GM12878 (cell line): ENCODE results near the gene ARSJ. TPM values are rescaled to one million over a fixed set of nuclear protein-coding genes. Genes with fewer than 3 reads are reported as not detected.

Source experiments
- ATAC-seq: fragments of 200-7000 bp; cut with Tn5 transposase; 3 replicates; pipeline ENCODE4 v1.9.1; 2020; ENCODE audit warnings: mild to moderate bottlenecking, moderate library complexity
- BruUV-seq: library from RNA; stranded (reverse); fragments of 400-500 nt; replicated peaks from 2 replicates; lab custom pipeline; 2021; lab: Mats Ljungman, UMichigan
- CTCF ChIA-PET: fragments of 300-600 bp; sonication (Branson Sonifier 250); formaldehyde crosslinking; extraction: SDS; loops from one replicate; lab custom pipeline; 2021; ENCODE audit warnings: inconsistent platforms; lab: Yijun Ruan, JAX
- POLR2A ChIA-PET: fragments of 350-600 bp; formaldehyde crosslinking; extraction: SDS; loops from one replicate; lab custom pipeline; 2021; ENCODE audit warnings: inconsistent platforms; lab: Charles Lee
- RAD21 ChIA-PET: fragments of 300-600 bp; sonication (Branson Sonifier 250); formaldehyde crosslinking; loops from one replicate; lab custom pipeline; 2023; ENCODE audit warnings: antibody characterized with exemption; ENCODE audit not compliant: unreplicated experiment; lab: Charles Lee
- SMC1A ChIA-PET: fragments of 300-600 bp; sonication (Branson Sonifier 250); formaldehyde crosslinking; loops from one replicate; lab custom pipeline; 2023; ENCODE audit not compliant: unreplicated experiment, uncharacterized antibody; lab: Charles Lee
- DNase-seq: peaks from one replicate; pipeline ENCODE4 v3.0.0-alpha.2; 2011; ENCODE audit warnings: low read depth, low spot score
- FAIRE-seq: peaks from 3 replicates; lab custom pipeline; 2011; peaks lifted over from hg19 to GRCh38; lab: Jason Lieb, UNC
- H2AFZ ChIP-seq: 2 replicates; pipeline ENCODE4 v1.6.0; 2011; ENCODE audit warnings: low read depth, low read length, control low read depth; ENCODE audit not compliant: control insufficient read depth
- H3K27ac ChIP-seq: 2 replicates; pipeline ENCODE4 v1.5.1; 2011; ENCODE audit warnings: control low read depth; ENCODE audit not compliant: control insufficient read depth, insufficient read depth
- H3K27me3 ChIP-seq, 2 experiments: replicated peaks in 1 of 2; 2 replicates each; pipeline versions ENCODE4 v1.6.0 to v1.6.1; 2011; ENCODE audit warnings: low read length in 1 of 2; ENCODE audit not compliant: control insufficient read depth in 2 of 2, insufficient read depth in 2 of 2
- H3K36me3 ChIP-seq, 2 experiments: 2 replicates each; pipeline ENCODE4 v1.5.1; 2011; ENCODE audit warnings: low read length in 1 of 2; ENCODE audit not compliant: control insufficient read depth in 2 of 2, insufficient read depth in 2 of 2
- H3K4me1 ChIP-seq: 2 replicates; pipeline ENCODE4 v1.6.1; 2011; ENCODE audit warnings: mild to moderate bottlenecking, low read length, moderate library complexity, mixed read lengths; ENCODE audit not compliant: control insufficient read depth, insufficient read depth
- H3K4me2 ChIP-seq: 2 replicates; pipeline ENCODE4 v1.6.0; 2011; ENCODE audit warnings: control low read depth; ENCODE audit not compliant: control insufficient read depth, insufficient read depth
- H3K4me3 ChIP-seq: fragments of 200-600 bp; sonication (generic); 2 replicates; pipeline ENCODE4 v1.5.1; 2016
- H3K79me2 ChIP-seq: 2 replicates; pipeline ENCODE4 v1.6.0; 2011; ENCODE audit warnings: low read length; ENCODE audit not compliant: control insufficient read depth, insufficient read depth
- H3K9ac ChIP-seq: 2 replicates; pipeline ENCODE4 v1.8.0; 2011; ENCODE audit warnings: low read length, control low read depth, mixed read lengths; ENCODE audit not compliant: control insufficient read depth, insufficient read depth
- H3K9me3 ChIP-seq: replicated peaks from 3 replicates; pipeline ENCODE4 v1.5.1; 2011; ENCODE audit warnings: mild to moderate bottlenecking, low read length; ENCODE audit not compliant: control insufficient read depth, insufficient read depth
- H4K20me1 ChIP-seq: 2 replicates; pipeline ENCODE4 v1.6.0; 2011; ENCODE audit not compliant: control insufficient read depth, insufficient read depth
- ATF7 ChIP-seq: fragments of 450-650 bp; IDR thresholded peaks from 2 replicates; pipeline ENCODE4 v1.6.1; 2016; ENCODE audit warnings: low read depth, mild to moderate bottlenecking
- CREB1 ChIP-seq: IDR thresholded peaks from 2 replicates; pipeline ENCODE4 v1.6.1; 2012; ENCODE audit warnings: low read depth, mild to moderate bottlenecking, inconsistent platforms
- EGR1 ChIP-seq, 2 experiments: IDR thresholded peaks; 1 replicate in 1 of 2; 2 replicates in 1 of 2; pipeline ENCODE4 v1.6.1; 2011 to 2012; ENCODE audit warnings: low read depth in 2 of 2, low read length in 2 of 2, borderline replicate concordance in 1 of 2, mild to moderate bottlenecking in 1 of 2, moderate library complexity in 1 of 2
- HDAC6 ChIP-seq: fragments of 200-600 bp; sonication (generic); IDR thresholded peaks from one replicate; pipeline ENCODE4 v1.8.0; 2017; ENCODE audit warnings: antibody characterized with exemption; ENCODE audit not compliant: unreplicated experiment
- LARP7 ChIP-seq: fragments of 450-650 bp; IDR thresholded peaks from 2 replicates; pipeline ENCODE4 v1.6.1; 2017; ENCODE audit warnings: mild to moderate bottlenecking
- MTA2 ChIP-seq: fragments of 450-650 bp; IDR thresholded peaks from 2 replicates; pipeline ENCODE4 v1.6.1; 2016; ENCODE audit warnings: low read depth, mild to moderate bottlenecking, moderate library complexity
- NFYA ChIP-seq: IDR thresholded peaks from 2 replicates; pipeline ENCODE4 v1.6.1; 2011; ENCODE audit warnings: low read depth, mild to moderate bottlenecking, low read length, improper control_type of control experiment, borderline replicate concordance
- PML ChIP-seq: IDR thresholded peaks from 2 replicates; pipeline ENCODE4 v1.6.1; 2012; ENCODE audit warnings: low read length, inconsistent platforms
- SREBF1 ChIP-seq: IDR thresholded peaks from 2 replicates; pipeline ENCODE4 v1.6.1; 2012; ENCODE audit warnings: mild to moderate bottlenecking, low read length
- TCF7 ChIP-seq: IDR thresholded peaks from 2 replicates; pipeline ENCODE4 v1.6.1; 2014; ENCODE audit warnings: antibody characterized with exemption, borderline replicate concordance
- YY1 ChIP-seq: IDR thresholded peaks from 2 replicates; pipeline ENCODE4 v1.6.1; 2011; ENCODE audit warnings: low read depth, mild to moderate bottlenecking, low read length
- ZNF384 ChIP-seq: IDR thresholded peaks from 2 replicates; pipeline ENCODE4 v1.6.1; 2012; ENCODE audit warnings: low read depth, mild to moderate bottlenecking, low read length, improper control_type of control experiment, borderline replicate concordance
- WGBS: methylation state at CpG from one replicate; pipeline ENCODE4 v1.1.6; 2016; ENCODE audit warnings: low lambda C conversion rate; ENCODE audit not compliant: insufficient replicate concordance, insufficient coverage; ENCODE audit errors: missing lambda C conversion rate; 5-methylcytosine and 5-hydroxymethylcytosine counted together
- in situ Hi-C: fragments of 300-500 bp; cut with MboI; formaldehyde crosslinking; loops from 9 replicates; pipeline ENCODE4 v1.14.3; 2018; ENCODE audit warnings: mixed read lengths
- intact Hi-C: fragments of 100-400 bp; cut with micrococcal nuclease; formaldehyde crosslinking; loops from one replicate; pipeline ENCODE4 v1.14.2; 2022; ENCODE audit not compliant: unreplicated experiment
- polyA plus RNA-seq, 11 experiments: library from polyadenylated mRNA; depleted of rRNA in 4 of 11; unstranded in 6 of 11; stranded (reverse) in 5 of 11; fragments of >200 nt; fragmentation: Nextera tagmentation in 4 of 11; fragmentation: Illumina TruSeq in 1 of 11; extraction: Ambion mirVana in 4 of 11; extraction: Trizol in 1 of 11; gene quantifications; 1 replicate in 1 of 11; 2 replicates in 10 of 11; pipeline versions ENCODE4 v1.2.1 to v1.2.3, GENCODE V29; 2011 to 2016; ENCODE audit warnings: inconsistent platforms in 2 of 11, missing spikeins in 2 of 11, low read depth in 1 of 11
- total RNA-seq, 4 experiments: library from RNA; depleted of rRNA in 3 of 4; stranded (reverse); fragments of >200 nt in 3 of 4; fragmentation: Illumina TruSeq in 1 of 4; extraction: Trizol in 1 of 4; gene quantifications; 2 replicates each; pipeline versions ENCODE4 v1.2.1 to v1.2.3, GENCODE V29; 2013 to 2021
- TF ChIP-seq, protein P1 (sequence below): fragments of 450-650 bp; IDR thresholded peaks from 2 replicates; pipeline ENCODE4 v1.6.1; 2016; ENCODE audit warnings: mild to moderate bottlenecking
- TF ChIP-seq, protein P2 (sequence below): IDR thresholded peaks from 2 replicates; pipeline ENCODE4 v1.6.1; 2011; ENCODE audit warnings: low read depth, mild to moderate bottlenecking, low read length, moderate library complexity, borderline replicate concordance; ENCODE audit errors: extremely low read depth
- TF ChIP-seq, protein P3 (sequence below): IDR thresholded peaks from 2 replicates; pipeline ENCODE4 v1.6.1; 2012; ENCODE audit warnings: mild to moderate bottlenecking, low read depth, low read length

ARSJ gene
- total and polyA plus RNA-seq, 10 of the 15 experiments (the other 5 are each of a cell fraction or from before 2014, with no cell fraction given) = under 0.01 to 0.19 (median 0.04) TPM; not detected in 5

DNA sequence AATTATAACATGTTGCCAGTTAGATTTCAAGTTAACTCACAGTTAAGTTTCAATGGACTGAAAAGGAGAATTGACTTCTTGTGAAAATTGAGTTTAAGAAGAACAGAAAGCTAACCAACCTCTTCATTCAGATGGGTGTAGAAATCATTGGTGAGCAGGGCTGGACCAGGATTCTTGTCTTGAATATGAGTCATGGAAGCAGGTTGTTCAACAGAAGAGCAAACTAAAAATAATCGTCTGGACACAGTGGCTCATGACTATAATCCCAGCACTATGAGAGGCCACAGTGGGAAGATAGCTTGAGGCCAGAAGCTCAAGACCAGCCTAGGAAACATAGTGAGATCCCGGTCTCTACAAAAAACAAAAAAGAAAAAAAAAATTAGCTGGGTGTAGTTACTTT lies 98.2 kb downstream of the ARSJ start:
- H3K27ac ChIP-seq = no peak overlapping the region
- in situ Hi-C loops = no loop called here

More for the DNA sequence above, 98.2 kb downstream of the ARSJ start:
- no peak for FAIRE-seq
- POLR2A ChIA-PET = no interaction called here
- Histone ChIP-seq H3K4me2 (no peak overlapping the region), H3K4me1 (no peaks in the 10 kb centered on the region), H3K79me2 (no peaks in the 10 kb centered on the region), H2AFZ (no peak overlapping the region), H3K9ac (no peak overlapping the region), H3K4me3 (no peak overlapping the region), H3K27me3 (no peaks in the 10 kb centered on the region), H4K20me1 (no peaks in the 10 kb centered on the region), H3K9me3 (peaks cover 2% of the 10 kb centered on the region; the same call in 2 of the 3 replicates), H3K36me3 (no peaks in the 10 kb centered on the region)
- TF ChIP-seq, protein P1, sequence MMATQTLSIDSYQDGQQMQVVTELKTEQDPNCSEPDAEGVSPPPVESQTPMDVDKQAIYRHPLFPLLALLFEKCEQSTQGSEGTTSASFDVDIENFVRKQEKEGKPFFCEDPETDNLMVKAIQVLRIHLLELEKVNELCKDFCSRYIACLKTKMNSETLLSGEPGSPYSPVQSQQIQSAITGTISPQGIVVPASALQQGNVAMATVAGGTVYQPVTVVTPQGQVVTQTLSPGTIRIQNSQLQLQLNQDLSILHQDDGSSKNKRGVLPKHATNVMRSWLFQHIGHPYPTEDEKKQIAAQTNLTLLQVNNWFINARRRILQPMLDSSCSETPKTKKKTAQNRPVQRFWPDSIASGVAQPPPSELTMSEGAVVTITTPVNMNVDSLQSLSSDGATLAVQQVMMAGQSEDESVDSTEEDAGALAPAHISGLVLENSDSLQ = no peak
- TF ChIP-seq ZNF384 (no peak), NFYA (no peak), TCF7 (no peak), CREB1 (no peak), YY1 (no peak), EGR1 (IDR thresholded peaks at IDR 0.05; ENCODE audit: borderline replicate concordance in 1 of 2, low read depth in 2 of 2, low read length in 2 of 2) (no peak), MTA2 (no peak), HDAC6 (no peak), SREBF1 (no peak), LARP7 (no peak), PML (no peak), ATF7 (no peak)
- TF ChIP-seq, protein P2, sequence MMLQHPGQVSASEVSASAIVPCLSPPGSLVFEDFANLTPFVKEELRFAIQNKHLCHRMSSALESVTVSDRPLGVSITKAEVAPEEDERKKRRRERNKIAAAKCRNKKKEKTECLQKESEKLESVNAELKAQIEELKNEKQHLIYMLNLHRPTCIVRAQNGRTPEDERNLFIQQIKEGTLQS = no peak
- TF ChIP-seq, protein P3, sequence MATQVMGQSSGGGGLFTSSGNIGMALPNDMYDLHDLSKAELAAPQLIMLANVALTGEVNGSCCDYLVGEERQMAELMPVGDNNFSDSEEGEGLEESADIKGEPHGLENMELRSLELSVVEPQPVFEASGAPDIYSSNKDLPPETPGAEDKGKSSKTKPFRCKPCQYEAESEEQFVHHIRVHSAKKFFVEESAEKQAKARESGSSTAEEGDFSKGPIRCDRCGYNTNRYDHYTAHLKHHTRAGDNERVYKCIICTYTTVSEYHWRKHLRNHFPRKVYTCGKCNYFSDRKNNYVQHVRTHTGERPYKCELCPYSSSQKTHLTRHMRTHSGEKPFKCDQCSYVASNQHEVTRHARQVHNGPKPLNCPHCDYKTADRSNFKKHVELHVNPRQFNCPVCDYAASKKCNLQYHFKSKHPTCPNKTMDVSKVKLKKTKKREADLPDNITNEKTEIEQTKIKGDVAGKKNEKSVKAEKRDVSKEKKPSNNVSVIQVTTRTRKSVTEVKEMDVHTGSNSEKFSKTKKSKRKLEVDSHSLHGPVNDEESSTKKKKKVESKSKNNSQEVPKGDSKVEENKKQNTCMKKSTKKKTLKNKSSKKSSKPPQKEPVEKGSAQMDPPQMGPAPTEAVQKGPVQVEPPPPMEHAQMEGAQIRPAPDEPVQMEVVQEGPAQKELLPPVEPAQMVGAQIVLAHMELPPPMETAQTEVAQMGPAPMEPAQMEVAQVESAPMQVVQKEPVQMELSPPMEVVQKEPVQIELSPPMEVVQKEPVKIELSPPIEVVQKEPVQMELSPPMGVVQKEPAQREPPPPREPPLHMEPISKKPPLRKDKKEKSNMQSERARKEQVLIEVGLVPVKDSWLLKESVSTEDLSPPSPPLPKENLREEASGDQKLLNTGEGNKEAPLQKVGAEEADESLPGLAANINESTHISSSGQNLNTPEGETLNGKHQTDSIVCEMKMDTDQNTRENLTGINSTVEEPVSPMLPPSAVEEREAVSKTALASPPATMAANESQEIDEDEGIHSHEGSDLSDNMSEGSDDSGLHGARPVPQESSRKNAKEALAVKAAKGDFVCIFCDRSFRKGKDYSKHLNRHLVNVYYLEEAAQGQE = no peak
- WGBS = 69% methylated on average over 2 of the region's 2 CpGs
- BruUV-seq = no TSS peak
- SMC1A ChIA-PET = interaction anchor here (0.7 to 2.1 kb wide), 8 partner anchors 9 to 176 kb away, joined by 3 to 11 read pairs (median 4); no protein-coding TSS in a partner anchor
- intact Hi-C loops = no loop called here
- no peak for DNase-seq
- RAD21 ChIA-PET = no interaction called here
- CTCF ChIA-PET = interaction anchor here (1.1 kb wide), 1 partner anchor 190 kb away, joined by 3 read pairs; no protein-coding TSS in a partner anchor
- no peak for ATAC-seq
